ENCODE results near the gene USF3. TPM values are rescaled to one million over a fixed set of nuclear protein-coding genes. Genes with fewer than 3 reads are reported as not detected.

USF3 gene
- total and polyA plus RNA-seq, 2 of the 13 experiments (the other 11 are each of a cell fraction or from before 2014, with no cell fraction given) = 6.3 to 15.2 TPM

- no peak for TF ChIP-seq ZBTB33 (CRISPR knock-in tag; IDR thresholded peaks at IDR 0.05)
- TF ChIP-seq NBN (conservative IDR thresholded peaks at IDR 0.05) = no peak
- no peak for TF ChIP-seq TBL1XR1 (IDR thresholded peaks at IDR 0.05; ENCODE audit: borderline replicate concordance, low read length, partially characterized antibody)
- peak; percentile 55; the same call in 1 of the 2 replicates for TF ChIP-seq GFI1 (CRISPR knock-in tag; IDR thresholded peaks at IDR 0.05; ENCODE audit: borderline replicate concordance)
- TF ChIP-seq POGK (CRISPR knock-in tag; conservative IDR thresholded peaks at IDR 0.05) = peak; percentile 55; the same call in 1 of the 2 replicates
- peak; percentile 39; the same call in 1 of the 2 replicates for TF ChIP-seq BCL6 (CRISPR knock-in tag; IDR thresholded peaks at IDR 0.05)
- TF ChIP-seq ZNF709 (CRISPR knock-in tag; IDR thresholded peaks at IDR 0.05) = no peak
- TF ChIP-seq RERE (CRISPR knock-in tag; IDR thresholded peaks at IDR 0.05; ENCODE audit: low read depth) = 0 out of 2 replicates have a peak, but pooled peaks have one; percentile 60
- TF ChIP-seq CTCF (CRISPR knock-in tag; IDR thresholded peaks at IDR 0.05) = peak; percentile 63
- peak; percentile 60; the same call in 1 of the 2 replicates for TF ChIP-seq EHMT2 (IDR thresholded peaks at IDR 0.05; ENCODE audit: borderline replicate concordance, low read depth, low read length)
- no peak for TF ChIP-seq POLR2A (IDR thresholded peaks at IDR 0.05; ENCODE audit: insufficient read depth in 1 of 2, low read depth in 2 of 2, low read length in 2 of 2)
- no peak for TF ChIP-seq TAF1 (CRISPR knock-in tag; IDR thresholded peaks at IDR 0.05)
- no peak for TF ChIP-seq ZNF598 (CRISPR knock-in tag; IDR thresholded peaks at IDR 0.05; ENCODE audit: borderline replicate concordance)
- 0 out of 2 replicates have a peak, but pooled peaks have one; percentile 24 for TF ChIP-seq ZHX1 (CRISPR knock-in tag; IDR thresholded peaks at IDR 0.05; ENCODE audit: low read depth)
Measured at GRCh38 chr3:113685956-113686721, 10.3 kb downstream of the USF3 start (continued).
